Activated naive CD4-positive, alpha-beta T cell treated with Interleukin-2 at 50 U/mL for 16 hours (primary cell): ENCODE measurements around the gene NUTM1.
A peak's percentile ranks its signal among the peaks of the same experiment; 100 is the strongest.

Experiments
- DNase-seq: peaks from one replicate; pipeline ENCODE4 v3.0.0-alpha.2; 2020

The NUTM1 gene

GRCh38 chr15:34342737-34343575, at the start of gene NUTM1, which contains the start of gene NOP10:
Gene NUTM1, plus strand, starts transcription at chr15:34343315. Its CDS starts 382 bp downstream, at chr15:34343697.
Gene NOP10, minus strand, starts transcription at chr15:34343136. Its CDS starts 63 bp downstream, at chr15:34343073.
- DNase-seq, result peak; percentile 95

- DNase-seq, result no peak
Measured at GRCh38 chr15:34297059-34297458, 46.1 kb upstream of the NUTM1 start.

GRCh38 chr15:34301058-34301457, 42.1 kb upstream of the NUTM1 start:
- DNase-seq, result no peak

- no peak for DNase-seq
Measured at GRCh38 chr15:34304613-34305012, 38.5 kb upstream of the NUTM1 start.

GRCh38 chr15:34311563-34311962, 31.6 kb upstream of the NUTM1 start:
- no peak for DNase-seq

- no peak for DNase-seq
Measured at GRCh38 chr15:34314491-34315490, 28.3 kb upstream of the NUTM1 start.

- DNase-seq, result no peak
Measured at GRCh38 chr15:34318277-34319079, 24.6 kb upstream of the NUTM1 start.

- DNase-seq, result no peak
Measured at GRCh38 chr15:34323217-34323616, 19.9 kb upstream of the NUTM1 start.

GRCh38 chr15:34324933-34325332, 18.2 kb upstream of the NUTM1 start:
- DNase-seq, result no peak

- DNase-seq, result no peak
Measured at GRCh38 chr15:34325368-34325767, 17.7 kb upstream of the NUTM1 start.

GRCh38 chr15:34327906-34328305, 15.2 kb upstream of the NUTM1 start:
- DNase-seq, result no peak

- no peak for DNase-seq
Measured at GRCh38 chr15:34329006-34329405, 14.1 kb upstream of the NUTM1 start.

- DNase-seq, result no peak
Measured at GRCh38 chr15:34330279-34330678, 12.8 kb upstream of the NUTM1 start.

- no peak for DNase-seq
Measured at GRCh38 chr15:34331809-34332208, 11.3 kb upstream of the NUTM1 start.

GRCh38 chr15:34332553-34333120, 10.5 kb upstream of the NUTM1 start:
- no peak for DNase-seq

- DNase-seq, result no peak
Measured at GRCh38 chr15:34334672-34335071, 8.4 kb upstream of the NUTM1 start.

- DNase-seq, result no peak
Measured at GRCh38 chr15:34335176-34336032, 7.7 kb upstream of the NUTM1 start.

GRCh38 chr15:34336231-34336990, 6.7 kb upstream of the NUTM1 start:
- no peak for DNase-seq

GRCh38 chr15:34336991-34337556, 6.0 kb upstream of the NUTM1 start:
- peak; percentile 25 for DNase-seq
